Measurements from ENCODE around the gene TNP2.
A peak's percentile ranks its signal among the peaks of the same experiment; 100 is the strongest.

Gene TNP2

DNA sequence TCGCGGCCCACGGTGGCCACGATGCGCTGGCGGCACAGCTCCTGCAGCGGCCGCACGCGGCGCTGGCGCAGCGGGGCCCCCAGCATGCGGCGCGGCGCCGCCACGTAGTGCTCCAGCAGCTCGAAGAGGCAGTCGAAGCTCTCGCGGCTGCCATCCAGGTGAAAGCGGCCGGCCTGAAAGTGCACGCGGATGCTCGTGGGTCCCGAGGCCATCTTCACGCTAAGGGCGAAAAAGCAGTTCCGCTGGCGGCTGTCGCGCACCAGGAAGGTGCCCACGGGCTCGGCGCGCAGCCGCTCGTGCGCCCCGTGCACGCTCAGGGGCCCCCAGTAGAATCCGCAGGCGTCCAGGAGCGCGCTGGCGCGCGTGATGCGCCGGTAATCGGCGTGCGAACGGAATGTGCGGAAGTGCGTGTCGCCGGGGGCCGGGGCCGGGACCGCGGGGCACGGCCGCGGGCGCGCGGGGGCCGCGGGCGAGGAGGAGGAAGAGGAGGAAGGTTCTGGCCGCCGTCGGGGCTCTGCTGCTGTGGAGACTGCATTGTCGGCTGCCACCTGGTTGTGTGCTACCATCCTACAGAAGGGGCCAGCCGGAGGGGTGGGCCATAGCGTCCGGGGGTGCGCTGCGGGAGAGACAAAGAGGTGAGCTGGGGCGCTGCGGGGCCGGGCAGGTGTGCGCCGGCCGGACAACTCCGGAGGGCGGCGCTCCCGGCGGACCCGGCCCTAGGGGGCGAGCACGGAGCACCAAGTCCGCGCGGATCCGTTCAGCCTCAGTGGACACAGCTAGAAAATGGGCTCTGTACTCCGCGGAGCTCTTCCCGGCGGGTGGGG, 14.0 kb downstream of the TNP2 start:
- peak; percentile 75 for DNase-seq

DNA sequence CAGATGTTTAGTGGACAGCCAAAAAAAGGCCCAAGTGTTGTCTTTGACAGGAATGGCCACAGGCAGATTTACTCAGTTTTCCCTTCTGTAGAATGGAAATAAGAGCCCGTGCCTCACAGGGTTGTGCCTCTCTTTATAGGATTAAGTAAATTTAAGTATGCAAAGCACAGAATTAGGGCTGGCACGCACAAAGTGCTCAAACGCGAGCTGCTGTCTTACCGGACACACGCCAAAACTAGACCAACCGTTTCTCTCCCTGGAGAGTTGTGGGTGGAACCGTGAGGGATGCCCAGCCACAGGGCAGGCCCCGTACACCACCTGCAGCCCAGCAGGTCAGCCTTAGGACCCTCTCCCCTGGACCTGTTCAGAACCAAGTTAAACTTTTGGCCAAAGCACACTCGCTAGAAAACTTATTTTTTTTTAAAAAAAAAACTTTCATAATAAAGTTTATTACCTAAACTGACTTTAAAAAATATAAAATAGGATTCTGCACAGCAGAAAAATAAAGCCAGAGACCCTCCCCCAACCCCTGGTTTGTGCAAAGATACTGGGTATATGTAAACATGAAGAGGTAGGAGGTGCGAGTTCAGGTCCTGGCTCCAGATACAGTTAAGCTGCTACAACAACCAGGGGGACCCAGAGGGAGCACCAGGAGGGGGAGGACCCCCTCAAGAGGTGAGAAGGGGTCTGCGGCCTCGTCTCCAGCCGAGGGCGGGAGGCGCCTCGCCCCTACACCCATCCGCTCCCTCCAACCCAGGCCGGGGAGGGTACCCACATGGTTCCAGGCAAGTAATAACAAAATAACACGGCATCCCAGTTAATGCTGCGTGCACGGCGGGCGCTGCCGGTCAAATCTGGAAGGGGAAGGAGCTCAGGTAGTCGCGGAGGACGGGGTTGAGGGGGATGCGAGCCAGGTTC, 14.9 kb downstream of the TNP2 start:
- DNase-seq: no peak

- DNase-seq: peak; percentile 64
Measured at GRCh38 chr16:11253009-11253994, 15.8 kb downstream of the TNP2 start.

DNA sequence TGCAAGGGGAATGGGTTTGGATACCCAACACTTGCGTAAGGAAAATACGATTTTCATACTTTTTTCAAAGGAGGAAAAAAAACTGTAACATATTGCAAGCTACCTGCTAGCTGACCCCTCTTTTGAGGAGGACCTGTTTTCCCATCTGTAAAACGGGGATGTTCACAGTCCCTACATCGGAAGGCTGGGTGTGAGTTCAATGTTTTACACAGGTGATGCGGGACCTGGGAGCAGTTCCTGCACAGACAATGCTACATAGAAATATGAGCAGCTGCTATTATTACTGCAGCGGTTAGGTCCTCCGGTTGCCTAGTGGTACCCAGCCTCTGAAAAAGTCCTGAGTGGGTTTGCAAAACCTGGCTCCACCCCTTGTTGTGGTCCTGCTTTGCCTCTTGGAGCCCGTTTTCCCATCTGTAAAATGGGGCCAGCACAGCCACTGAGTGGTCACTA, 16.6 kb downstream of the TNP2 start:
- DNase-seq: no peak

DNA sequence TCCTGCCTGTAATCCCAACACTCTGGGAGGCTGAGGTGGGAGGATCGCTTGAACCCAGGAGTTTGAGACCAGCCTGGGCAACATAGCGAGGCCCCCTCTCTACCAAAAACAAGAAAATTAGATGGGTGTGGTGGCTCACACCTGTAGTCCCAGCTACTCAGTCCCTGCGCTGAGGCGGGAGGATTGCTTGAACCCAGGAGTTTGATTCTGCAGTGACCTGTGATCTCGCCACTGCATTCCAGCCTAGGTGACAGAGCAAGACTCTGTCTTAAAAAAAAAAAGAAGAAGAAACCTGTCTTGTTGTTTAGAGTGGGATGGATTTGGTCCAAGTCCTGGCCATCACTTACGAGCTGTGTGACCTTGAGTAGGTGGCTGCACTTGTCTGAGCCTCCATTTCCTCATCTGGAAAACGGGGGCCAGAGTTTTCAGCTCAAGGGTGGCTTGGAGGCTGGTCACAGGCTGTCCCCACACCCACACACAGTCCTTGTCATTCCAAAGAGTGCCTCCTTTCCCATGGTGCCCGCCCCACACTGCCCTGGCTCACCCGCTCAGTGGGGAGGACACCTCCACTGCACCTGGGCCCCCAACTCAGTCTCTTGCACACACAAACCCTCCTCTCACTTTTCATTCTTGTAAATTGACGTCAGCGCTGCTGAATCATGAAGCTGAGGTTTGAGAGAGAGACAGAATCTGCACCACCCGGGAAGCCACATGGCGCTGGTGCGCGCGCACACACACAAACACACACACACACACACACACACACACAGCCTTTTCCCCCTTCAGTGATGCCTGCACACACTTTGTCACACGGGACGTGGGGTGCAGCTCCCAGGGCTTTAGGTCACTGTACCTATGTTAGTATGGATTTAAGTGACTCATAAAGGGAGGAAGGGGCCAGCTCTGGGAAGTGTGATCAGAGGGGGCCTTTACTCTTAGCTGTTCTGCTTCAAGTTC, 17.3 kb downstream of the TNP2 start:
- peak; percentile 70 for DNase-seq

DNA sequence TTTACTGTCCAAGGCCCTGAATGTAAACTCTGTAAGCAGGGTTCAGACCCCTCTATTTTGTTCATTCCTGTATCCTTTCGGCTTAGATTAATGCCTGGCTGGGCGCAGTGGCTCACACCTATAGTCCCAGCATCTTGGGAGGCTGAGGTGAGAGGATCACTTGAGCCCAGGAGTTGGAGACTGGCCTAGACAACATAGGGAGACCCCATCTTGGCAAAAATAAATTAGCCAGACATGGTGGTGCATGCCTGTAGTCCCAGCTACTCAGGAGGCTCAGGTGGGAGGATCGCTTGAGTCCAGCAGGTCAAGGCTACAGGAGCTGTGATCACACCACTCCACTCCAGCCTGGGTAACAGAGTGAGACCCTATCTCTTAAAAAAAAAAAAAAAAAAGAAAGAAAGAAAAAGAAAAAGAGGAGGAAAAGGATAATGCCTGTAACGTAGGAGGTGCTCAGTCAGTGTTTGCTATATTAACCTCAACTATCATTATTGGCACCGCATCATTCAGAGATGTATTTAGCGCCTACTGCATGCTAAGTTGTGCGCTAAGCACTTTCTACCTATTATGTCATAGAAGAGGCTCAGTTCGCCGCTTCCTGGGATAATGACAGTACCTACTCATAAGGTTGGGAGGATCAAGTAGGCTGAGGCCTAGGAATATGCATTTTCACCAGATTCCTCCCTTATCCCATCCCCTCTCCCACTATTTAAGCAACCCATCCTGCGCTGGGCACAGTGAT, 18.2 kb downstream of the TNP2 start:
- no peak for DNase-seq

DNA sequence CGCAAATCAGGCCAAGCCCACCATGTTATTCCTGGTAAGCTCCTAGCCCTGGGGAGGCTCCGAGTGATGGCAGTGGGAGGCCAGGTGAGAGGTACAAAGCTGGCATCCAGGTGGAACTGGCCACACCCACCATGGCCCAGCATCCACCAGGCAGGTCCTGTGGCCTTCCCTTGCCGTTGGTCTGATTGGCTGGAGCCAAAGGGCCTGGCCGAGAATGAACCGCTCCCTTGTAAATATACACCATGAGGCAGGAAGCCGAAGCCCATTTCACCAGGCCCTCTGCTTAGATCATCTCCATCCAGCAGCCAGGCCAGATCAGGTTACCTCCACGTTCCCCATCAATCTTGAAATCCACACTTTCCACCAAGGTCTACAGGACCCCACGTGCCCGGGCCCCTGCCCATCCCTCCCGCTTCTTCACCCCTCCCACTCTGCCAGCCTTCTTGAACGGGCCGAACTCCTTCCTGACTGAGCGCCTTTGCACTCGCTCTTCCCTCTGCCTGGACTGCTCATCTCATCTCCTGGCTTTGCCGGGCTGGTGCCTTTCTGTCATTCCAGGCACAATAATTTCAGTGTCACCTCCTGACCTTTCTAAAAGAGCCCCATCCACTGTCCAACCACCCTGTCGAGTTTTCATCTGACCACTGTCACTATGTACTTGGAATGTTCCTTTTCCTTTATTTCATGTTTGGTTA, 18.9 kb downstream of the TNP2 start:
- no peak for DNase-seq

DNA sequence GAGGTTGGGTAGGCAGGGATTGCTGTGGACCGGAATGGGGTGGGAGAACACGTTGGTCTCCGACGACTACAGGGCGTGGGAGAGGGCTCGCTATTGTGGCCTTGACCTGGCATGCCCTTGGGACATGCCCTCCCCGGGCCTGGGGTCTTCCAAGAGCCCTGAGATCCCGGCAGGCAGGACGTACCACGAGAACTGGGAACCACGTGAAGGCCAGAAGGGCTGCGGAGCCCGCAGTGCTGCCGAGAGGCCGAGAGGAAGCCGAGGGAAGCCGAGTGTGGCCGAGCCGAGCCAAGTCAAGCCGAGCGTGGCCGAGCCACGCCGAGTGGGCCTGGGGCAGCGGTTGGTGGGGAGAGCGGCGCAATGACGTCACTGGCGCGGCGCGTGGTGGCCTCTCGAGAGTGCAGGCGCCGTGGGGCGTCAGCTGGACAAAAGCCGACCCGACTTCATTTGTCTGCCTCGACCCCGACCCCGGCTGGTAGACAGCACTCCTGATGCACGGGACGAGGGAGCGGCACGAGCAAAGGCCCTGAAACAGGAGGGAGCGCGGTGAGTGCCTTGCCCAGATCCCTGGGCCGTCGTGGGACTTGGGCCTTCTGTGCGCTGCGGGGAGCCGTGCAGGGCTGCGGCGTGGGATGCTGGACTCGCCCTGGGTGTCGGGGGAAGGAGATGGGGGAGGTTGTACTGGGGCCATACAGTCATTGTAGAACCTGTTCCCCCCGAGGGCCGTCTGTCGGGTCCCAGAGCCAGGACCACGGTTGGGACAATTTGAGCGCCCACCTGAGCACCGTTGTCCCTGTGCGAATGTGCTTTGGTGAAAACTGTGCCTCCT, 19.7 kb downstream of the TNP2 start:
- no peak for DNase-seq

GRCh38 chr16:11248133-11248532, 21.0 kb downstream of the TNP2 start:
- DNase-seq: no peak

DNA sequence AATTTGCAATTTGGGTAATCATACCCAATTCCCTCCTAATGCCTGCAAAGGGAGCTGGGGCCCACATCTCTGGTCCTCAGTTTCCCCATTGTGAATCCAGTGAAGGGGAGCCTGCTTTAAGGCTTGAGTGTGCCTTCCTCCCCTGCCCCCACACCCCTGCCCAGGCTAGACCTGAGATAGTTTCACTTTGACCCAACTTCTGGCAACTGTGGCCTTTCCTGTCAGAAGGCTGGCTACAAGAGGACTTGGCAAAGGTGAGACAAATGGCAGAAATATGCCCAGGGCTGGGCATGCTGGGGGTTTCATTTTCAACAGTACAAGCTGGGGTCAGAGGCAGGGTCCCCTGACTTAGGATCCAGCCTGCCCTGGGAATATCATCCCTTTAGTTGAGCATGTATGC, 23.1 kb downstream of the TNP2 start:
- no peak for DNase-seq

DNA sequence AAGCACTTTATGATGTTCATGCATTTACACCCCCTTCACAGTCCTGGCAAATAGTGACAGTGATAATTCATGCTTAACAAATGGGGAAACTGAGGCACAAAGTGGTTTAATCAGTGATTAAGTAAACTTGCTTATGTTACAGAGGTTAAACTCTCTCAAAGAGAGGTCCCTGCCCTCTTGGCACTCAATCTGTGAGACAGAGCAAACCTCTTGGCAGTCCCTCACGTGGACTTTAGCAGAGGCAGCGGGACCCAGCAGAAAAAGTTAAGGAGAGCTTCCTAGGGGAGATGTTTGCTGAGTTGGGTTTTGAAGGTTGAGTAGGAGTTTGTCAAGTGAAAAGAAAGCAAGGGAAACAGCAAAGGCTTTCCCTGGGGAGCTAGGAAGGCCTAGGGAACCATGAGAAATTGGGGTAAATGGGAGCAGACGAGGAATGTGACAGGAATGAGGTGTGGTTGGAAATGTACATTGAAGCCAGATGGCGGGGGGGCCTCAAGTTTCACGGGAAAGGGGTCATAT, 23.8 kb downstream of the TNP2 start:
- DNase-seq: no peak

GRCh38 chr16:11242658-11243057, 26.5 kb downstream of the TNP2 start:
- DNase-seq: no peak

- no peak for DNase-seq
Measured at GRCh38 chr16:11241480-11242204, 27.5 kb downstream of the TNP2 start.

DNA sequence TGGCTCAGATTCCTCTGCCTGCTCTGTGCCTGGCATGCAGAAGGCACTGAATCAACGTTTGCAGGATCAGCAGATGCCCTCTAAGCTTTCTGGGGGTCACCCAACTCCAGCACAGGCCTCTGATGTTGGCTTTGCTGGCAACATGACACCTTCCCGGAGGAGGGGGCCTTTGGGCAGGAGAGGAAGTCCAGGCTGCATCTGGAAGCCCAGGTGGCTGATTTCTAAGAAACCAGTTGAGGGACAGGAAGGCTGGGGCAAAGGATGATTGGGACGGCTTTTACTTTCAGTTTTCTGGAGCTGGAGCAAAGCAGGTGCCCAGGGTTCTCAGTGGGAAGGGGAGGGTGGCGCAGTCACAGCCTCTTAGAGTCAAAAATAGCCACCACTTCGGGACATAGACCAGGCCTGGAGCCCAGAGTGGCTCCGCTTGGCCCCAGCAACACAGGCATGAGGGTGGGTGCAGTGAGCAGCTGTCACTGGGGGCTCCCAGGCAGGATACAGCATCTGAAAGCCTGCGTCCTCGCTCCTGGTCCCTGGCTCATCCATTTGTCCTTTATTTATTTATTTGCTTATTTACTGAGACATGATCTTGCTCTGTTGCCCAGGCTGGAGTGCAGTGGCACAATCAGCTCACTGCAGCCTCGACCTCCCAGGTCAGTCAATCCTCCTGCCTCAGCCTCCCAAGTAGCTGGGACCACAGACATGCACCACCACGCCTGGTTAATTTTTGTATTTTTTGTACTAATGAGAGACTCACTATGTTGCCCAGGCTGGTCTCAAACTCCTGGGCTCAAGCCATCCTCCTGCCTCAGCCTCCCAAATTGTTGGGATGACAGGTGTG, 28.3 kb downstream of the TNP2 start:
- no peak for DNase-seq

DNA sequence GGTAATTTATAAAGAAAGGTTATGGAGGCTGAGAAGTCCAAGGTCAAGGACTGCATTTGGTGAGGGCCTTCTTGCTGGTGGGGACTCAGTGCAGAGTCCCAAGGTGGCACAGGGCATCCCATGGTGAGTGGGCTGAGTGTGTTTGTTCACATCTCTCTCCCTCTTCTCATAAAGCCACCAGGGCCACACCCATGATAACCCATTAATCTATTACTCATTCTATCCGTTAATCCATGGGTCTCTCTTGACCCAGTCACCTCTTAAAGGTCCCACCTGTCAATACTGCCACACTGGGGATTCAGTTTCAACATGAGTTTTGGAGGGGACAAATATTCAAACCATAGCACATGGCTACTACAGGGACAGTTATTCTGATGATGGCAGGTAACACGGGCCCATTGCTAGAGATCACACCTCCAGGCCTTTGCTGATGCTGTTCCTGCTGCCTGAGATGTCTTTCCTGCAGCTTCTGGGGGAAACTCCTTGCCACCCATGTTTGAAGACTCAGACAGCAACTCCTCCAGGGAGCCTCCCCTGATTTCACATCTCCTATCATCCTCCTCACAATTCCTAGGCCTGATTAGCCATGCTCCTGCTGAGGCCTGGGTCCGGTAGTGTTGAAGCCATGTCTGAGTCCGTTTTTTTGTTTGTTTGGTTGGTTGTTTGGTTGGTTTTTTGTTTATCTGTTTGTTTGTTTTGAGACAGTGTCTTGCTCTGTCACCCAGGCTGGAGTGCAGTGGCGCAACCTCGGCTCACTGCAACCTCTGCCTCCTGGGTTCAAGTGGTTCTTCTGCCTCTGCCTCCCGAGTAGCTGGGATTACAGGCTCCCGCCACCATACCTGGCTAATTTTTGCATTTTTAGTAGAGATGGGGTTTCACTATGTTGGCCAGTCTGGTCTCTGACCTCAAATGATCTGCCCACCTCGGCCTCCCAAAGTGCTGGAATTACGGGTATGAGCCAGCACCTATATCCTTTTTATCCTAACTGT, 29.2 kb downstream of the TNP2 start:
- DNase-seq: no peak
